ENCODE results near the gene JAKMIP1. TPM values are rescaled to one million over a fixed set of nuclear protein-coding genes. Genes with fewer than 3 reads are reported as not detected.

The JAKMIP1 gene
- polyA plus RNA-seq, 1 donor from 2014 or later = 15.3 TPM

DNA sequence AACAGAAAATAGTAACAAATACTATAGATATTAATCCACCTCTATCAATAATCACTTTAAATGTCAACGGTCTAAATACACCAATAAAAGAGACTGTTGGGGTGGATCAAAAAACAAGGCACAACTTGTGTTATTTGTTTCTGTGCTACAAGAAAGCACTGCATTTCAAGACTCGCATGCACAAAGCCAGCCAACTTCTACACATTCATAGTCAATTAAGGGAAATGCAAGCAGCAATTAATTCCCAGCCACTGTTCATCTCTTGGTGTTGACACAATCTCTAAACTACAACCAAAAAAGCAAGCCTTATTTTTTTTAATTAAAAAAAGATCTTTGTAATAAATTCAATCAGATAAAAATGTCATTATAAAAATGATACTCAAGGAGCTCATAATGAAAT lies 67.6 kb downstream of the JAKMIP1 start:
- no peaks in the 10 kb centered on the region for H3F3A ChIP-seq (ENCODE audit: insufficient read depth, low read length, poor library complexity, severe bottlenecking)
- H3K9me2 ChIP-seq (ENCODE audit: insufficient read depth, low read length) = no peaks in the 10 kb centered on the region
- H3K27me3 ChIP-seq (ENCODE audit: insufficient read depth, low read depth, low read length) = no peaks in the 10 kb centered on the region
- no peaks in the 10 kb centered on the region for H3K79me2 ChIP-seq (replicated peaks; ENCODE audit: insufficient read depth, low read length)
- H3K27ac ChIP-seq (ENCODE audit: low read length) = no peak overlapping the region
- H3K36me3 ChIP-seq (ENCODE audit: insufficient read depth, low read length) = no peaks in the 10 kb centered on the region
- no peaks in the 10 kb centered on the region for H3K9me3 ChIP-seq (ENCODE audit: low read length)
- TF ChIP-seq, protein P1, sequence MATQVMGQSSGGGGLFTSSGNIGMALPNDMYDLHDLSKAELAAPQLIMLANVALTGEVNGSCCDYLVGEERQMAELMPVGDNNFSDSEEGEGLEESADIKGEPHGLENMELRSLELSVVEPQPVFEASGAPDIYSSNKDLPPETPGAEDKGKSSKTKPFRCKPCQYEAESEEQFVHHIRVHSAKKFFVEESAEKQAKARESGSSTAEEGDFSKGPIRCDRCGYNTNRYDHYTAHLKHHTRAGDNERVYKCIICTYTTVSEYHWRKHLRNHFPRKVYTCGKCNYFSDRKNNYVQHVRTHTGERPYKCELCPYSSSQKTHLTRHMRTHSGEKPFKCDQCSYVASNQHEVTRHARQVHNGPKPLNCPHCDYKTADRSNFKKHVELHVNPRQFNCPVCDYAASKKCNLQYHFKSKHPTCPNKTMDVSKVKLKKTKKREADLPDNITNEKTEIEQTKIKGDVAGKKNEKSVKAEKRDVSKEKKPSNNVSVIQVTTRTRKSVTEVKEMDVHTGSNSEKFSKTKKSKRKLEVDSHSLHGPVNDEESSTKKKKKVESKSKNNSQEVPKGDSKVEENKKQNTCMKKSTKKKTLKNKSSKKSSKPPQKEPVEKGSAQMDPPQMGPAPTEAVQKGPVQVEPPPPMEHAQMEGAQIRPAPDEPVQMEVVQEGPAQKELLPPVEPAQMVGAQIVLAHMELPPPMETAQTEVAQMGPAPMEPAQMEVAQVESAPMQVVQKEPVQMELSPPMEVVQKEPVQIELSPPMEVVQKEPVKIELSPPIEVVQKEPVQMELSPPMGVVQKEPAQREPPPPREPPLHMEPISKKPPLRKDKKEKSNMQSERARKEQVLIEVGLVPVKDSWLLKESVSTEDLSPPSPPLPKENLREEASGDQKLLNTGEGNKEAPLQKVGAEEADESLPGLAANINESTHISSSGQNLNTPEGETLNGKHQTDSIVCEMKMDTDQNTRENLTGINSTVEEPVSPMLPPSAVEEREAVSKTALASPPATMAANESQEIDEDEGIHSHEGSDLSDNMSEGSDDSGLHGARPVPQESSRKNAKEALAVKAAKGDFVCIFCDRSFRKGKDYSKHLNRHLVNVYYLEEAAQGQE (IDR thresholded peaks at IDR 0.05; ENCODE audit: borderline replicate concordance) = no peak
- TF ChIP-seq, protein P2, sequence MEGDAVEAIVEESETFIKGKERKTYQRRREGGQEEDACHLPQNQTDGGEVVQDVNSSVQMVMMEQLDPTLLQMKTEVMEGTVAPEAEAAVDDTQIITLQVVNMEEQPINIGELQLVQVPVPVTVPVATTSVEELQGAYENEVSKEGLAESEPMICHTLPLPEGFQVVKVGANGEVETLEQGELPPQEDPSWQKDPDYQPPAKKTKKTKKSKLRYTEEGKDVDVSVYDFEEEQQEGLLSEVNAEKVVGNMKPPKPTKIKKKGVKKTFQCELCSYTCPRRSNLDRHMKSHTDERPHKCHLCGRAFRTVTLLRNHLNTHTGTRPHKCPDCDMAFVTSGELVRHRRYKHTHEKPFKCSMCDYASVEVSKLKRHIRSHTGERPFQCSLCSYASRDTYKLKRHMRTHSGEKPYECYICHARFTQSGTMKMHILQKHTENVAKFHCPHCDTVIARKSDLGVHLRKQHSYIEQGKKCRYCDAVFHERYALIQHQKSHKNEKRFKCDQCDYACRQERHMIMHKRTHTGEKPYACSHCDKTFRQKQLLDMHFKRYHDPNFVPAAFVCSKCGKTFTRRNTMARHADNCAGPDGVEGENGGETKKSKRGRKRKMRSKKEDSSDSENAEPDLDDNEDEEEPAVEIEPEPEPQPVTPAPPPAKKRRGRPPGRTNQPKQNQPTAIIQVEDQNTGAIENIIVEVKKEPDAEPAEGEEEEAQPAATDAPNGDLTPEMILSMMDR (IDR thresholded peaks at IDR 0.05; ENCODE audit: poor library complexity, severe bottlenecking) = no peak
- no peak for TF ChIP-seq EP300 (conservative IDR thresholded peaks at IDR 0.05; ENCODE audit: poor library complexity, severe bottlenecking)
- TF ChIP-seq RAD21 (conservative IDR thresholded peaks at IDR 0.05) = no peak
- no peak for TF ChIP-seq SMC3 (conservative IDR thresholded peaks at IDR 0.05; ENCODE audit: poor library complexity)
- TF ChIP-seq TAF1 (IDR thresholded peaks at IDR 0.05; ENCODE audit: low read depth) = no peak
- TF ChIP-seq EZH2 (IDR thresholded peaks at IDR 0.05; ENCODE audit: borderline replicate concordance, insufficient read depth, low read length, poor library complexity, severe bottlenecking) = no peak
- TF ChIP-seq POLR2AphosphoS5 (IDR thresholded peaks at IDR 0.05) = no peak
- TF ChIP-seq MXI1 (conservative IDR thresholded peaks at IDR 0.05; ENCODE audit: poor library complexity, severe bottlenecking) = no peak
- H3K4me3 ChIP-seq (ENCODE audit: low read length) = no peak overlapping the region
- H3K9ac ChIP-seq (ENCODE audit: low read length) = no peak overlapping the region
- no peak overlapping the region for H3K4me2 ChIP-seq (ENCODE audit: low read length)
- no peak overlapping the region for H2AFZ ChIP-seq (ENCODE audit: low read depth, low read length)
- H4K20me1 ChIP-seq (ENCODE audit: insufficient read depth) = no peaks in the 10 kb centered on the region

DNA sequence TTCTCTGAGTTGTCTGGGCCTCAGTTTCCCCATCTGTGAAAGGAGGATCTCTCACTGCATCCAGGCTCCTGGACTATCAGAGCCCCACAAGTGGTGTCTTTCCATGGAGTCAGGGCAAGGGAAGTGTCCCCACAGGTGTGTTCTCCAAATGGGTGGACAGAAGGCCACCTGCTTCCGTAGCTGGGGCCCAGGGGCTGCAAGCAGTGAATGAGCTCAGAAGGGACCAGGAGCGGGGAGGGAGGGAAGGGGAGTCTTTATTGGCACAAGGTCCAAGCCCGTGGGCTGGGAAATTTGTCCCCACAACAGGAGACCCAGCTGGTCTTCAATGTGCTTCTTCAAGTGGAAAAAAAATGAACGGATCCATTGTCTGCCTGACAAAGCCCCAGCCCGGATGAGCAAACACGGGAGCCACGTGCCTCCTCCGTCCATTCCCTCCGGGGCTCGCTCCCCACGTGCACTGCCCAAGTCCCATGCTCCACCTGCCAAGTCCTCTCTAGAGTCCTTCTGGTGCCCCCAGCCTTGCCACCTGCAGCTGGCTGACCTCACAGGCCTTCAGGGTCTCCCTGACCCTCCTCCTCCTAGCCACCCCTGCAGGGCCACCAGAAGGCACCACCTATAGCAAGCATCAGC lies 72.0 kb downstream of the JAKMIP1 start:
- Histone ChIP-seq H3F3A (ENCODE audit: insufficient read depth, low read length, poor library complexity, severe bottlenecking) (no peaks in the 10 kb centered on the region), H3K36me3 (ENCODE audit: insufficient read depth, low read length) (no peaks in the 10 kb centered on the region), H3K27me3 (ENCODE audit: insufficient read depth, low read depth, low read length) (no peaks in the 10 kb centered on the region), H4K20me1 (ENCODE audit: insufficient read depth) (no peaks in the 10 kb centered on the region), H3K79me2 (replicated peaks; ENCODE audit: insufficient read depth, low read length) (no peaks in the 10 kb centered on the region), H3K9ac (ENCODE audit: low read length) (no peak overlapping the region), H3K27ac (ENCODE audit: low read length) (no peak overlapping the region), H3K9me3 (ENCODE audit: low read length) (no peaks in the 10 kb centered on the region), H3K4me2 (ENCODE audit: low read length) (no peak overlapping the region), H3K9me2 (ENCODE audit: insufficient read depth, low read length) (no peaks in the 10 kb centered on the region), H3K4me3 (ENCODE audit: low read length) (no peak overlapping the region), H2AFZ (ENCODE audit: low read depth, low read length) (no peak overlapping the region)
- TF ChIP-seq MXI1 (conservative IDR thresholded peaks at IDR 0.05; ENCODE audit: poor library complexity, severe bottlenecking) (no peak), RAD21 (conservative IDR thresholded peaks at IDR 0.05) (no peak), SMC3 (conservative IDR thresholded peaks at IDR 0.05; ENCODE audit: poor library complexity) (no peak), EZH2 (IDR thresholded peaks at IDR 0.05; ENCODE audit: borderline replicate concordance, insufficient read depth, low read length, poor library complexity, severe bottlenecking) (no peak), TAF1 (IDR thresholded peaks at IDR 0.05; ENCODE audit: low read depth) (no peak), EP300 (conservative IDR thresholded peaks at IDR 0.05; ENCODE audit: poor library complexity, severe bottlenecking) (no peak), POLR2AphosphoS5 (IDR thresholded peaks at IDR 0.05) (no peak)
- TF ChIP-seq, protein P1 (IDR thresholded peaks at IDR 0.05; ENCODE audit: borderline replicate concordance) = no peak
- TF ChIP-seq, protein P2 (IDR thresholded peaks at IDR 0.05; ENCODE audit: poor library complexity, severe bottlenecking) = no peak

All from neural cell (in vitro differentiated cells).